Medulla oblongata (tissue), 1 donor: ENCODE data around the gene SPDYE16.
"Not testable (repeated sequence)": the region's sequence is repeated elsewhere in the genome, so short reads cannot be mapped to it uniquely, and the experiment has no call there.

Experiments
- DNase-seq: peaks from one replicate; pipeline ENCODE4 v3.0.0-alpha.2; 2015; ENCODE audit errors: extremely low spot score

Gene SPDYE16

DNA sequence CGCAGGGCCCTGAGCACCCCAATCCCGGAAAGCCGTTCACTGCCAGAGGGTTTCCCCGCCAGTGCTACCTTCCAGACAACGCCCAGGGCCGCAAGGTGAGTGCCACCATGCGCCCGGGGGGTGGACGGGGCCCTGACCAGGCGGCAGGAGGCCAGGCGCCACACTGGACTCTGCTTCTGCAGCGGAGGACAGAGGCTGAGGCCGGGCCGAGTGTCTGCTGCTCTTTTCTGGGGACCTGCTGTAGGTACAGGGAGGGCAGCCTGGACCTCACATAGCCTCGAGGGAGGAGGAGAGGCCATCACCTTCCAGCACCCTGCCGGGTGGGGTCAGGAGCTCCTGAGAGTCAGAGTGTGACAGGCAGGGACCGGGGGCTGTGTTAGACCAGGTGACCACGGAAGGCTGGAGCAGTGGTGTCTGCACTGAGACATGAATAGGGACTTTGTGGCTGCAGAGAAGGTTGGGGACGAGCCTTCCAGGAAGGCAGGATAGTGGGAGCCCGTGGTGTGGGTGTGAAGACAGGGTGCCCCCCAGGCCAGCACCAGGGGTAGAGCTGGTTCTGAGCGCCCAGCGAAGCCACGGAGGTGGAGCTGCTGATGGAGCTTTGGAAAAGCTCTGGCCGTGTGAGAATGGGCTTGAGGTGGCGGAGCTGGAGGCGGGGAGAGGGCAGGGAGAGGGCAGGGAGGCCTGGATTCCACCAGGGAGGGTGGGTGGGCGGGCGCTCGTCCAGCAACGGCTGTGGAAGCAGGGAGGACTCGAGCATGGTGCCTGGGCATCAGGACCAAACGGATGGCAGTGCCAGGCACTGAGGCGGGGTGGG is 38.5 kb downstream of the SPDYE16 start:
- not testable (repeated sequence) for DNase-seq

- not testable (repeated sequence) for DNase-seq
Observed at GRCh38 chr7:76503244-76503643, 39.9 kb downstream of the SPDYE16 start.

- DNase-seq: not testable (repeated sequence)
Observed at GRCh38 chr7:76502836-76503235, 40.3 kb downstream of the SPDYE16 start.

DNA sequence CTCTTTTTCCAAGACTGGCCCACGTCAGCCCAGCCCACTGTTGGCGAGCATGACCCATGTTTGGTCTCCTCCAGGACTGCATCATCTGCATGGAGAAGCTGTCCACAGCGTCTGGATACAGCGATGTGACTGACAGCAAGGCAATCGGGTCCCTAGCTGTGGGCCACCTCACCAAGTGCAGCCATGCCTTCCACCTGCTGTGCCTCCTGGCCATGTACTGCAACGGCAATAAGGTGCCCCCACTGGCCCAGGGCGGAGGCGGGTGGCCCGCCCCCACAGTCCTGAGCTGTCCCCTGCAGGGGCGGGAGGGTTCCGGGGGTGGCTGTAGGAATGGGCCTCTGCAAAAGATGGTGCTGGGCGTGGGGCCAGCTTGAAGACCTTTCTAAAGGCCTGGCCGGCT is 40.9 kb downstream of the SPDYE16 start:
- DNase-seq: not testable (repeated sequence)

DNA sequence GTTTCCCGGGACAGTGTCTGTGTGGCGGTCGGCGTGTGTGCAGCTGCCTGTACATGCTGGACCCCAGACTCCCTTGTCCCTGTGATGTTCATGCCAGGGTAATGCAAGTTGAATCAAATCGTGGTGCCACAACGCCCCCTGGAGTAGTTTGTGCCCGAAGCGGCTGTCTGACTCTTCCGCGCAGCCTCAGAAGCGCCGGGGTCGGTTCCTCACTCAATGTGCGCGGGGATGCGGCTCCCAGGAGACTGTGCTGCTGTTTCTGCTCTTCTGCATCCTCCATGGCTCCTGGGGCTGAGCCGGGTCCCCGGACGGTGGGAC is 43.2 kb downstream of the SPDYE16 start:
- DNase-seq: not testable (repeated sequence)

DNA sequence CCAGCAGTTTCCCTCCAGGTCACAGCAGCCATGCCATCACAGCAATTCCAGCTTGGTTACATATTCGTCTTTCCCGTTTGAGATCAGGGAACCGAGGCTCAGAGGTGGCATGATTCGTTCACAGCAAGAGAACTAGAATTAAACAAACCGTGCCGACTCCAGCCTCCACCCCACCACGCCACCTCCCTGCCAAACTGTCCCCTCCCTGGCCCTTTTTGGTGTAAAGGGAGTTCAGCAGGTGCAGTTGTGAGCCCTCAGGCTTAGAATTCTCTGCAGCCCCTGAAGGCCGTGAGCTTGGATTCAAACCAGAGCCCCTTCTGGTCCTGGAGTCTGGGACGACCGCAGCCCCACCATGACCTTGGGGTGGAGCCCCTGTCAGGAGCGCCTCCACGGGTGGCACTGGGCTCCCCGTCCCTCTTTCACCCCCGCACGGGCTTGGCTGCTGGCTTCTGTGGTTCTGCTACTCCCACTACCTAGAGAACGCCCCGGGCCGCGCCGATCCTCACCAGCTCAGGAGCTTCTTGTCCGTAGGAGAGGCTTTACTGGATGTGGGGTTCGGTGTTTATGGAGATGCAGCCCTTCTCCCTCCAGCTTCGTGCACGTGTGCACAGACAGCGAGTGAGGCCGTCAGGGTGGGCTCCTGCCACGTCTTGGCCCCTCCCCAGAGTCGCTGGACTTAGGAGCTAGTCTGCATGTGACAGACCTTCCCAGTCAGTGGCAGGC is 43.7 kb downstream of the SPDYE16 start:
- DNase-seq: not testable (repeated sequence)

DNA sequence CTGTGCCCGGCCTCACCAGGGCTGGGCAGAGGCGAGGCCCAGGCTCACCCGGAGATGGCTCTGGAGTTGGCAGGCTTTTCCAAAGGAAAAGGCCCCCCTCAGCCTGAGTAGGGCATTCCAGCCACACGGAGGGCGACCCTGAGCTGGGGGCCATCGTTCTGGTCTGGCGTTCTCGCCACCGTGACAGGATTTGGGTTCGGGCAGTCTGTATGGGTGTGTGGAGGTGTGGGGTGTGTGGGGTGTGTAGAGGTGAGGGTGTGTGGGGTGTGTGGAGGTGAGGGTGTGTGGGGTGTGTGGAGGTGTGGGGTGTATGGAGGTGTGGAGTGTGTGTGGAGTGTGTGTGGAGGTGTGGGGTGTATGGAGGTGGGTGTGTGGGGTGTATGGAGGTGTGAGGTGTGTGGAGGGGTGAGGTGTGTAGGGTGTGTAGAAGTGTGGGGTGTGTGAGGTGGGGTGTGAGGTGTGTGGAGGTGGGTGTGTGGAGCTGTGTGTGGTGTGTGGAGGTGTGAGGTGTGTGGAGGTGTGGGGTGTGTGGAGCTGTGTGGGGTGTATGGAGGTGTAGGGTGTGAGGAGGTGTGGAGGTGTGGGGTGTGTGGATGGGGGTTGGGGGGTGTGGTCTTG is 44.4 kb downstream of the SPDYE16 start:
- not testable (repeated sequence) for DNase-seq

DNA sequence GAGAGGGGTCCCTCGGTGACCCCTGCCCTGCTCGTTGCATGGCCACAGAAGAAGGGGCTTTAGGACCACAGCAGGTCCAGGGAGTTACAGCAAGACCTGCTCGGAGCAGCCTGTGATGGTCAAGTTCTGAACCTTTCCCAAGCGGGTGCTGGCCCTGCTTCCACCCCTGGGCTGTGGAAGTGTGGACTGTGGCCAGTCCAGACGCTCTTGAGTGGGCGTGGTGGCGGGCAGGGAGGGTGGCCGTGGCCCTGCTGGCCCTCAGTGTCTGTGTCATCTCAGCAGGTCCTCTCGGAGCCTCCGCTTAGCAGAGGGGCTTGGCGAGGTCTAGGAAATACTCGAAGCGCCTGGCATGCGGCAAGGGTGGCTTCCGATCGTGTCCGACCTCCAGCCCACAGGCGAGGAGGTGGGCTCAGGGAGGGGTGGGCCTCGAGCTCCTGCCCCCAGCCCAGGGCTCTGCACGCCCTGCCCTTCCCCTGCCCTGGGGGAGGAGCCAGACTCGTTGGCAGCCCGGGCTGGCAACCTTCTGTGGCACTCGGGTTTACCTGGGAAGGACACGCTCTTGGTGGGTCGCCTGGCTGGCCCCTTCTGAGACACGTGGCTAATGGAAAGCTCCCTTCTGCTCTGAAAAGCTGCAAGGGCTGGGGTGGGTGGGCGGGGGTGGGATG is 45.0 kb downstream of the SPDYE16 start:
- not testable (repeated sequence) for DNase-seq

DNA sequence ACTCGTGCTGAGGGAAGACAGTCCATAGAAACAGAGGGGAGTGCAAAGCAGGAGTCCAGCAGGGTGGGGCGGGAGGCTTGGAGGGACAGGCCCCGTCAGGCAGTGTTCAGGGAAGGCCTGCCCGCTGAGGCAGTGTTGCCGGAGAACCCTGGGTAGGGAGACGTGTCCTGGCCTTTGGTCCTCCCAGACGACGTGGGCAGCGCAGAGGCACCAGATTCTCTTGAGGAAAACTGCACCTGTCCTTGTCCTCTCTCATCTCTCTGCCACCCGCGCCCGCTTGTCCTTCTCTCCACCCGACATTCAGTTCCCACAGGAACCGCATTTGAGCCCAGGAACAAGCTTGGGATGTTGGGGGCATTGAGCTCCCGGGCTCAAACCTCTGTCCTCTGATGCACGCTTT is 47.4 kb downstream of the SPDYE16 start:
- not testable (repeated sequence) for DNase-seq

GRCh38 chr7:76492139-76492538 is 51.0 kb downstream of the SPDYE16 start:
- not testable (repeated sequence) for DNase-seq

- DNase-seq: not testable (repeated sequence)
Observed at GRCh38 chr7:76487969-76488368, 55.1 kb downstream of the SPDYE16 start.

DNA sequence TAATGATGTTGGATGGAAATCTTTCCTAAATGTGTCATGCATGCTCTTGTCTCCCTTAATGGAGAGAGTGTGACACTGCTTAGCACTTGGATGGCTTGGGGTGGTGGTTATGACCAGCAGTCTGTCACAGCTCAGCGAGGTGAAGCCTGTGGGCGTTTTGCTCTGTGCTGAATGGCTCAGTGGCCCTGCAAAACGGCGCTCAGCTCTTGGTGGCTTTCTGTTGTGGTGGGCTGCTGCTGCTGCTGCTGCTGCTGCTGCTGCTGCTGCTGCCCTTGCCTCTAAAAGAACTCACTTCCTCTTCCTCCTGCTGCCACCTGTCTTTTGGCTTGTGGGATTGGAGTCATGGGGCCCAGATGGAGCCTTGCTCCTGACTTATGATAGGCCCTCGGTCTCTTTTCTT is 56.5 kb downstream of the SPDYE16 start:
- DNase-seq: not testable (repeated sequence)

DNA sequence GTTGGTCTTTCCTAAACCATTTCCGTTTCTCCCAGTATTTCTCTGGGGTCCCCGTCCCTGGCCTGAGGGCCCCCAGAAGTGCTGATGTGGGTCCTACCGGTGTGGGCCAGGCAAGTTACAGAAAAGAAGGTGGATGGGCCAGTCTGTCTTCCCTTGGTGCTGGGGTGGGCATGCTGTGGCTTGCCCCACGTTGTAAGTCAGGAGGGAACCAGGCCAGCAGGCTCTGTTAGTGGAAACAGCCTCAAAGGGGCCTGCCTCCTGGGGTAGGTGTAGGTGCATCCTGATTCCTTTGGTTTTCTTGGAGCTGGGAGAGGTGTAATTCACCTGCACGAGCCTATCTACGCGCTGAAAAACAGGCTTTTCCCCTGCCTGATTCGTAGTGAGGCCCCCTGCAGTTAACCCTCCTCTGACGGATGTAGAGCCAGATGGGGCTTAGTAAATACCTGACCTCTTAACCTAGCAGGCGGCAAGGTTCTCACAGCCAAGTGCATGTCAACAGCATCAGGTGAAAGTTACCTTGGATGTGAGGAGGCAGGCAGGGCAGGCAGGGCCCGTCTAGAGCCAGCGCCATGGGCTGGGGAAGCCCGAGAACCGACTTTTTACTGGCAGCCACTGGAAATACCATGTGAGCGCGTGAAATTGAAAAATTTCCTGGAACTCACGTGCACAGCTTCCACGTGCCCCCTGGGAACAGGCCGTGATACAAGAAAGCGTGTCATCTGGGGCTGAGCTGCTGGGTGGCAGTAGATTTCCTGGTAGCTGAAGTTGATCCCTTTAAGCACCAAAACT is 57.1 kb downstream of the SPDYE16 start:
- not testable (repeated sequence) for DNase-seq

DNA sequence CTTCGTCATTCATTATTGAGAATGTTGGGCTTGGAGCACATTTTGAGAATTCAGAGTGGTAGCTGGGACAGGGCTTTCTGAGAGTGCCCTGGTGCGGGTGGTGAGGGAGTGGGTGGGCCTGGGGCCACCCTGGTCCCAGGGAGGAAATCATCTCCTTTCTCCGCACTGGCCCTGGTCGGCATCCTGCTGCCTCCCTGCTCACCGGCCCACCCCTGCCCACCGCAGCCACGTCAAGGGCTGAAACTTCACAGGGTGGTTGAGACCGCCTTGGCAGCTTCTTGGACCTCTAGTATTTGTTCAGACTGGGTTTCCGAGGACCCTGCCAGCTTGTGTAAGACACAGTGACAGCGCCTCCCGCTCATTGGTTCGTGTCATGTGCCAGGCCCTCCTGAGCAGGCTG is 58.6 kb downstream of the SPDYE16 start:
- not testable (repeated sequence) for DNase-seq

DNA sequence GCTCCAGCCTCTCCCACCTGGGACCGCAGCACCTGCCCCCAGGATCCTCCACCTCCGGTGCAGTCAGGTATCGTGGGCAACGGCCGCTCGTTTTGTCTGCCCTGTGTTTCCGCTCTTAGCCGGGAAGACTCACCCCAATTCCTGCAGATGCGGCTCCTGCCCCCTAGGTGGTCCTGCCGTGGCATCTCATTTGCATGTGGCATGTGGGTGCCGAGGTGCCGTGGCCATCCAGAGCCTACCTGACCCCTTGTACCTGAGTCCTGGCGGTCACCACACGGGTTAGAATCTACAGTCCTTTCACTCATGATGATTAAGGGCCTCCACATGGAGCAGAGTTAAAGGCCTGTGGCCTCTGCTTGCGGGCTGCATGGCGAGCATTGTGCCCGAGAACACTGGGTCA is 60.0 kb downstream of the SPDYE16 start:
- not testable (repeated sequence) for DNase-seq

DNA sequence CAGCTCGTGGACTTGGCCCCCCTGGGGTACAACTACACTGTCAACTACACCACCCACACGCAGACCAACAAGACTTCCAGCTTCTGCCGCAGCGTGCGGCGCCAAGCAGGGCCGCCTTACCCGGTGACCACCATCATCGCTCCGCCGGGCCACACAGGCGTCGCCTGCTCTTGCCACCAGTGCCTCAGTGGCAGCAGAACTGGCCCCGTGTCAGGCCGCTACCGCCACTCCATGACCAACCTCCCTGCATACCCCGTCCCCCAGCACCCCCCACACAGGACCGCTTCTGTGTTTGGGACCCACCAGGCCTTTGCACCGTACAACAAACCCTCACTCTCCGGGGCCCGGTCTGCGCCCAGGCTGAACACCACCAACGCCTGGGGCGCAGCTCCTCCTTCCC is 60.4 kb downstream of the SPDYE16 start:
- DNase-seq: not testable (repeated sequence)
